A549 (cell line): ENCODE measurements around the gene VEZT. TPM values are rescaled to one million over a fixed set of nuclear protein-coding genes. Genes with fewer than 3 reads are reported as not detected.

Experiments
- ATAC-seq, 2 experiments: fragments of 200-7000 bp in 1 of 2; fragments of >200 bp in 1 of 2; cut with Nextera tagmentation in 1 of 2; cut with Tn5 transposase in 1 of 2; 3 replicates each; pipeline versions ENCODE4 v1.8.0 to v1.9.1; 2018 to 2020; ENCODE audit warnings: mild to moderate bottlenecking in 1 of 2, moderate library complexity in 1 of 2
- CTCF ChIA-PET: fragments of 300-600 bp; sonication (Branson Sonifier 250); formaldehyde crosslinking; extraction: SDS; loops from one replicate; lab custom pipeline; 2021; ENCODE audit warnings: antibody characterized with exemption, inconsistent platforms; lab: Yijun Ruan, JAX
- POLR2A ChIA-PET: fragments of 350-600 bp; formaldehyde crosslinking; extraction: SDS; loops from one replicate; lab custom pipeline; 2021; ENCODE audit warnings: antibody characterized with exemption, inconsistent platforms; lab: Yijun Ruan, JAX
- DNase-seq, 2 experiments: peaks; one replicate each; pipeline versions ENCODE4 v3.0.0 to v3.0.0-alpha.2; 2011 to 2016; ENCODE audit warnings: low read depth in 1 of 2, low spot score in 1 of 2
- FAIRE-seq: peaks from 2 replicates; lab custom pipeline; 2011; peaks lifted over from hg19 to GRCh38; lab: Jason Lieb, UNC
- H3K27ac ChIP-seq, 2 experiments: fragments of >200 bp; sonication (Bioruptor Twin); formaldehyde crosslinking; 3 replicates each; pipeline ENCODE4 v1.5.1; 2016 to 2017
- H3K4me1 ChIP-seq: fragments of >200 bp; sonication (Bioruptor Twin); formaldehyde crosslinking; 3 replicates; pipeline ENCODE4 v1.6.1; 2016
- H3K4me2 ChIP-seq: fragments of >200 bp; sonication (Bioruptor Twin); formaldehyde crosslinking; 3 replicates; pipeline ENCODE4 v1.6.1; 2016
- H3K4me3 ChIP-seq: fragments of >200 bp; sonication (Bioruptor Twin); formaldehyde crosslinking; 3 replicates; pipeline ENCODE4 v1.5.1; 2016
- H3K9me3 ChIP-seq: fragments of >200 bp; sonication (Bioruptor Twin); formaldehyde crosslinking; 3 replicates; pipeline ENCODE4 v1.6.1; 2016
- CEBPB ChIP-seq, 2 experiments: fragments of >200 bp in 1 of 2; sonication (Bioruptor Twin) in 1 of 2; formaldehyde crosslinking in 1 of 2; IDR thresholded peaks; 2 replicates each; pipeline ENCODE4 v1.6.1; 2012 to 2016
- CTCF ChIP-seq: fragments of >200 bp; sonication (Bioruptor Twin); formaldehyde crosslinking; IDR thresholded peaks from 3 replicates; pipeline ENCODE4 v1.5.1; 2016
- ELK1 ChIP-seq: fragments of 150-350 bp; IDR thresholded peaks from 2 replicates; pipeline ENCODE4 v1.6.1; 2014; ENCODE audit warnings: low read depth, mild to moderate bottlenecking, low read length
- EP300 ChIP-seq, 2 experiments: fragments of >200 bp; sonication (Bioruptor Twin); formaldehyde crosslinking; IDR thresholded peaks; 2 replicates in 1 of 2; 3 replicates in 1 of 2; pipeline ENCODE4 v1.6.1; 2016 to 2017
- FOSL2 ChIP-seq, 2 experiments: fragments of 450-650 bp in 1 of 2; fragments of >200 bp in 1 of 2; sonication (Bioruptor Twin) in 1 of 2; formaldehyde crosslinking; IDR thresholded peaks; 2 replicates each; pipeline versions ENCODE4 v1.5.0 to v1.6.1; 2016 to 2020; ENCODE audit warnings: mild to moderate bottlenecking in 1 of 2, moderate library complexity in 1 of 2
- GATA3 ChIP-seq: IDR thresholded peaks from 2 replicates; pipeline ENCODE4 v1.6.1; 2012; ENCODE audit warnings: borderline replicate concordance
- HDAC2 ChIP-seq: fragments of 200-600 bp; sonication (generic); IDR thresholded peaks from 2 replicates; pipeline ENCODE4 v1.6.1; 2016
- HEYL ChIP-seq: fragments of 250-450 bp; sonication (Bioruptor Pico); IDR thresholded peaks from 2 replicates; pipeline ENCODE4 v1.8.0; 2021; ENCODE audit warnings: mild to moderate bottlenecking, moderate library complexity
- HOXB13 ChIP-seq: fragments of 250-450 bp; sonication (Bioruptor Pico); IDR thresholded peaks from 2 replicates; pipeline ENCODE4 v1.5.0; 2020; ENCODE audit warnings: low read depth, mild to moderate bottlenecking, moderate library complexity
- HOXB5 ChIP-seq: fragments of 250-450 bp; sonication (Bioruptor Pico); IDR thresholded peaks from 2 replicates; pipeline ENCODE4 v1.5.0; 2020; ENCODE audit warnings: mild to moderate bottlenecking, moderate library complexity
- JUN ChIP-seq, 2 experiments: fragments of >200 bp; sonication (Bioruptor Twin); formaldehyde crosslinking; IDR thresholded peaks; 2 replicates in 1 of 2; 3 replicates in 1 of 2; pipeline ENCODE4 v1.6.1; 2016 to 2017
- JUNB ChIP-seq: fragments of >200 bp; sonication (Bioruptor Twin); formaldehyde crosslinking; IDR thresholded peaks from 2 replicates; pipeline ENCODE4 v1.6.1; 2016
- KDM5A ChIP-seq: fragments of 200-600 bp; sonication (generic); IDR thresholded peaks from 2 replicates; pipeline ENCODE4 v1.6.1; 2016; ENCODE audit warnings: antibody characterized with exemption, mild to moderate bottlenecking
- NFE2L2 ChIP-seq: fragments of 150-350 bp; conservative IDR thresholded peaks from 2 replicates; pipeline ENCODE4 v1.6.1; 2014; ENCODE audit warnings: low read length
- PBX3 ChIP-seq: IDR thresholded peaks from 2 replicates; pipeline ENCODE4 v1.6.1; 2012
- REST ChIP-seq: fragments of 200-600 bp; sonication (generic); IDR thresholded peaks from 2 replicates; pipeline ENCODE4 v1.6.1; 2016; ENCODE audit warnings: antibody characterized with exemption, mild to moderate bottlenecking, moderate library complexity
- RFX5 ChIP-seq: fragments of 450-650 bp; IDR thresholded peaks from 2 replicates; pipeline ENCODE4 v1.7.1; 2014; ENCODE audit warnings: antibody characterized with exemption, mild to moderate bottlenecking, moderate library complexity
- RNF2 ChIP-seq: fragments of 200-600 bp; sonication (generic); IDR thresholded peaks from 2 replicates; pipeline ENCODE4 v1.6.1; 2016; ENCODE audit warnings: low read depth, mild to moderate bottlenecking, antibody characterized with exemption, moderate library complexity, borderline replicate concordance
- SMC3 ChIP-seq: fragments of >200 bp; sonication (Bioruptor Twin); formaldehyde crosslinking; IDR thresholded peaks from 3 replicates; pipeline ENCODE4 v1.6.1; 2018; ENCODE audit warnings: inconsistent platforms
- TFCP2L1 ChIP-seq: fragments of 250-450 bp; sonication (Bioruptor Pico); IDR thresholded peaks from 2 replicates; pipeline ENCODE4 v1.5.0; 2021; ENCODE audit warnings: mild to moderate bottlenecking
- ZFP36 ChIP-seq: fragments of 450-650 bp; IDR thresholded peaks from 2 replicates; pipeline ENCODE4 v1.6.1; 2014; ENCODE audit warnings: borderline replicate concordance; ENCODE audit not compliant: partially characterized antibody
- ZNF302 ChIP-seq: fragments of 250-450 bp; sonication (Bioruptor Pico); IDR thresholded peaks from 2 replicates; pipeline ENCODE4 v1.9.0; 2021; ENCODE audit warnings: inconsistent platforms, mild to moderate bottlenecking, moderate library complexity
- ZSCAN20 ChIP-seq: fragments of 250-450 bp; sonication (Bioruptor Pico); IDR thresholded peaks from 2 replicates; pipeline ENCODE4 v1.8.0; 2022; ENCODE audit warnings: mild to moderate bottlenecking, moderate library complexity
- WGBS: methylation state at CpG from one replicate; pipeline ENCODE4 v1.1.6; 2017; ENCODE audit errors: missing lambda C conversion rate; 5-methylcytosine and 5-hydroxymethylcytosine counted together
- polyA plus RNA-seq, 4 experiments: library from polyadenylated mRNA; depleted of rRNA in 3 of 4; stranded (reverse); fragments of >200 nt; fragmentation: RNase III in 1 of 4; extraction: RNeasy Plus Mini Kit Qiagen cat#74134 plus additional on column Dnase treatment in 1 of 4; gene quantifications; 2 replicates in 3 of 4; 3 replicates in 1 of 4; pipeline ENCODE4 v1.2.3, GENCODE V29; 2011 to 2017

The VEZT gene
- polyA plus RNA-seq, 2 of the 4 experiments (the other 2 are of a cell fraction) = 87.1 to 259 TPM

GRCh38 chr12:95206916-95207315 lies 10.7 kb upstream of the VEZT start:
- WGBS = 95% methylated on average over 8 of the region's 8 CpGs
- DNase-seq (no peak), ATAC-seq (no peak), FAIRE-seq (no peak)
- peak overlapping the region; percentile 95 to 99 for H3K27ac ChIP-seq
- H3K4me1 ChIP-seq = peaks cover 74% of the 10 kb centered on the region
- TF ChIP-seq CEBPB (IDR thresholded peaks at IDR 0.05) = no peak
- no peak for TF ChIP-seq EP300 (IDR thresholded peaks at IDR 0.05)
- TF ChIP-seq HOXB5 (CRISPR knock-in tag) = no peak
- TF ChIP-seq HOXB13 (CRISPR knock-in tag) = no peak
- TF ChIP-seq TFCP2L1 (CRISPR knock-in tag) = no peak
- TF ChIP-seq RNF2 = no peak
- no peak for TF ChIP-seq HDAC2
- no peak overlapping the region for H3K4me2 ChIP-seq
- H3K4me3 ChIP-seq = no peak overlapping the region
- POLR2A ChIA-PET = interaction anchor here (0.7 to 3.6 kb wide), 3 partner anchors 10 to 81 kb away, joined by 3 to 42 read pairs (median 4); partner anchors contain the start of genes FGD6 and VEZT
- H3K9me3 ChIP-seq = no peaks in the 10 kb centered on the region
- CTCF ChIA-PET = interaction anchor here (1.0 to 5.4 kb wide), 4 partner anchors 9 to 90 kb away, joined by 3 to 54 read pairs (median 4); partner anchors contain the start of genes FGD6 and VEZT

- FAIRE-seq (no peak), DNase-seq (no peak), ATAC-seq (no peak)
- Histone ChIP-seq H3K4me3 (no peak overlapping the region), H3K4me1 (peaks cover 74% of the 10 kb centered on the region), H3K4me2 (no peak overlapping the region), H3K27ac (peak overlapping the region; percentile 29 to 95), H3K9me3 (no peaks in the 10 kb centered on the region)
- POLR2A ChIA-PET = interaction anchor here (1.0 kb wide), 1 partner anchor 82 kb away, joined by 3 read pairs; no protein-coding TSS in a partner anchor
- no peak for TF ChIP-seq ZNF302 (CRISPR knock-in tag)
- 91% methylated on average over 2 of the region's 2 CpGs for WGBS
- CTCF ChIA-PET = interaction anchor here (1.0 to 5.4 kb wide), 3 partner anchors 9 to 91 kb away, joined by 3 to 54 read pairs (median 3); partner anchors contain the start of genes FGD6 and VEZT
These were observed 10.2 kb upstream of the VEZT start for GRCh38 chr12:95207407-95207806.

- peaks cover 74% of the 10 kb centered on the region for H3K4me1 ChIP-seq
These were observed 8.9 kb upstream of the VEZT start for GRCh38 chr12:95208678-95209077.

More at GRCh38 chr12:95208678-95209077, 8.9 kb upstream of the VEZT start:
- H3K4me3 ChIP-seq = no peak overlapping the region
- H3K9me3 ChIP-seq = no peaks in the 10 kb centered on the region
- FAIRE-seq = no peak
- no peak overlapping the region for H3K4me2 ChIP-seq
- DNase-seq = no peak
- ChIA-PET POLR2A (no interaction called here), CTCF (interaction anchor here (0.7 to 5.4 kb wide), 3 partner anchors 7 to 105 kb away, joined by 3 to 54 read pairs (median 3); partner anchors contain the start of genes FGD6 and VEZT)
- TF ChIP-seq GATA3 (no peak), ZSCAN20 (no peak), HEYL (CRISPR knock-in tag) (no peak), REST (no peak), CTCF (no peak), TFCP2L1 (CRISPR knock-in tag) (no peak), FOSL2 (IDR thresholded peaks at IDR 0.05) (no peak), FOSL2 (CRISPR knock-in tag; IDR thresholded peaks at IDR 0.05) (no peak), ZFP36 (no peak), JUN (IDR thresholded peaks at IDR 0.05) (no peak), RFX5 (no peak), NFE2L2 (no peak), JUNB (no peak), EP300 (IDR thresholded peaks at IDR 0.05) (no peak), ELK1 (no peak), SMC3 (no peak), PBX3 (no peak), KDM5A (no peak)
- peak overlapping the region in 1 of 2 experiments; percentile 95; a peak in 3 of 6 replicates for H3K27ac ChIP-seq
- 94% methylated on average over 7 of the region's 7 CpGs for WGBS
- no peak for ATAC-seq
